Stimulated activated CD8-positive, alpha-beta memory T cell treated with anti-CD3 and anti-CD28 coated beads, Interleukin-15, amount 100 ng/mL, for 1 hour (primary cell): Measurements from ENCODE around the gene CD59.
"Not testable (repeated sequence)": the region's sequence is repeated elsewhere in the genome, so short reads cannot be mapped to it uniquely, and the experiment has no call there.

Source experiments
- DNase-seq: peaks from one replicate; pipeline ENCODE4 v3.0.0-alpha.2; 2020; ENCODE audit warnings: low read depth

CD59 gene

GRCh38 chr11:33742249-33742851 lies 6.1 kb upstream of the CD59 start:
- no peak for DNase-seq

- DNase-seq: no peak
These were observed 5.6 kb upstream of the CD59 start for GRCh38 chr11:33741806-33742205.

- DNase-seq: no peak
These were observed 1.2 kb upstream of the CD59 start for GRCh38 chr11:33737362-33737821.

- DNase-seq: no peak
These were observed 714 bp downstream of the CD59 start for GRCh38 chr11:33735271-33736147.

GRCh38 chr11:33734441-33735270 lies 1.6 kb downstream of the CD59 start:
- DNase-seq: no peak

- no peak for DNase-seq
These were observed 2.2 kb downstream of the CD59 start for GRCh38 chr11:33733980-33734379.

GRCh38 chr11:33731723-33732531 lies 4.3 kb downstream of the CD59 start:
- DNase-seq: no peak

GRCh38 chr11:33730716-33731115 lies 5.5 kb downstream of the CD59 start:
- DNase-seq: no peak

GRCh38 chr11:33729072-33729664 lies 7.1 kb downstream of the CD59 start:
- not testable (repeated sequence) for DNase-seq

GRCh38 chr11:33727539-33727938 lies 8.7 kb downstream of the CD59 start:
- DNase-seq: not testable (repeated sequence)

GRCh38 chr11:33725496-33725895 lies 10.7 kb downstream of the CD59 start:
- no peak for DNase-seq

- no peak for DNase-seq
These were observed 11.6 kb downstream of the CD59 start for GRCh38 chr11:33724644-33725035.

GRCh38 chr11:33723238-33723881 lies 12.9 kb downstream of the CD59 start:
- no peak for DNase-seq

GRCh38 chr11:33722590-33723234 lies 13.5 kb downstream of the CD59 start:
- DNase-seq: no peak

GRCh38 chr11:33721984-33722383 lies 14.2 kb downstream of the CD59 start:
- no peak for DNase-seq

- DNase-seq: no peak
These were observed 14.8 kb downstream of the CD59 start for GRCh38 chr11:33721426-33721825.

GRCh38 chr11:33719587-33719986 lies 16.6 kb downstream of the CD59 start:
- no peak for DNase-seq

GRCh38 chr11:33718440-33718839 lies 17.8 kb downstream of the CD59 start:
- no peak for DNase-seq

- no peak for DNase-seq
These were observed 20.0 kb downstream of the CD59 start for GRCh38 chr11:33716243-33716642.

- no peak for DNase-seq
These were observed 22.3 kb downstream of the CD59 start for GRCh38 chr11:33713856-33714398.
